GM12878 (cell line): ENCODE measurements around the gene FAM229A. TPM values are rescaled to one million over a fixed set of nuclear protein-coding genes. Genes with fewer than 3 reads are reported as not detected.

Experiments
- CREB1 ChIP-seq: IDR thresholded peaks from 2 replicates; pipeline ENCODE4 v1.6.1; 2012; ENCODE audit warnings: low read depth, mild to moderate bottlenecking, inconsistent platforms
- FOXK2 ChIP-seq: fragments of 450-650 bp; IDR thresholded peaks from 2 replicates; pipeline ENCODE4 v1.6.1; 2017; ENCODE audit warnings: mild to moderate bottlenecking, moderate library complexity
- FOXM1 ChIP-seq: IDR thresholded peaks from 2 replicates; pipeline ENCODE4 v1.6.1; 2012; ENCODE audit warnings: low read depth, mild to moderate bottlenecking, inconsistent platforms, low read length, moderate library complexity
- RB1 ChIP-seq: fragments of 450-650 bp; formaldehyde crosslinking; IDR thresholded peaks from 2 replicates; pipeline ENCODE4 v1.6.1; 2017; ENCODE audit warnings: mild to moderate bottlenecking, borderline replicate concordance
- SMAD5 ChIP-seq: IDR thresholded peaks from 2 replicates; pipeline ENCODE4 v1.6.1; 2016; ENCODE audit warnings: antibody characterized with exemption, low read depth
- polyA plus RNA-seq, 11 experiments: library from polyadenylated mRNA; depleted of rRNA in 4 of 11; unstranded in 6 of 11; stranded (reverse) in 5 of 11; fragments of >200 nt; fragmentation: Nextera tagmentation in 4 of 11; fragmentation: Illumina TruSeq in 1 of 11; extraction: Ambion mirVana in 4 of 11; extraction: Trizol in 1 of 11; gene quantifications; 1 replicate in 1 of 11; 2 replicates in 10 of 11; pipeline versions ENCODE4 v1.2.1 to v1.2.3, GENCODE V29; 2011 to 2016; ENCODE audit warnings: inconsistent platforms in 2 of 11, missing spikeins in 2 of 11, low read depth in 1 of 11
- total RNA-seq, 4 experiments: library from RNA; depleted of rRNA in 3 of 4; stranded (reverse); fragments of >200 nt in 3 of 4; fragmentation: Illumina TruSeq in 1 of 4; extraction: Trizol in 1 of 4; gene quantifications; 2 replicates each; pipeline versions ENCODE4 v1.2.1 to v1.2.3, GENCODE V29; 2013 to 2021
- TF ChIP-seq, protein P1 (sequence below): IDR thresholded peaks from 2 replicates; pipeline ENCODE4 v1.6.1; 2012; ENCODE audit warnings: improper control_type of control experiment, low read depth, low read length; ENCODE audit not compliant: insufficient replicate concordance
- TF ChIP-seq, protein P2 (sequence below): fragments of 450-650 bp; formaldehyde crosslinking; IDR thresholded peaks from 2 replicates; pipeline ENCODE4 v1.4.0; 2020; ENCODE audit warnings: mild to moderate bottlenecking, moderate library complexity
- TF ChIP-seq, protein P3 (sequence below): fragments of 150-350 bp; IDR thresholded peaks from 2 replicates; pipeline ENCODE4 v1.6.1; 2014; ENCODE audit warnings: mild to moderate bottlenecking, low read depth, low read length

FAM229A gene
- total and polyA plus RNA-seq, 10 of the 15 experiments (the other 5 are each of a cell fraction or from before 2014, with no cell fraction given): 0.02 to 5.3 (median 1.4) TPM; not detected in 1

DNA sequence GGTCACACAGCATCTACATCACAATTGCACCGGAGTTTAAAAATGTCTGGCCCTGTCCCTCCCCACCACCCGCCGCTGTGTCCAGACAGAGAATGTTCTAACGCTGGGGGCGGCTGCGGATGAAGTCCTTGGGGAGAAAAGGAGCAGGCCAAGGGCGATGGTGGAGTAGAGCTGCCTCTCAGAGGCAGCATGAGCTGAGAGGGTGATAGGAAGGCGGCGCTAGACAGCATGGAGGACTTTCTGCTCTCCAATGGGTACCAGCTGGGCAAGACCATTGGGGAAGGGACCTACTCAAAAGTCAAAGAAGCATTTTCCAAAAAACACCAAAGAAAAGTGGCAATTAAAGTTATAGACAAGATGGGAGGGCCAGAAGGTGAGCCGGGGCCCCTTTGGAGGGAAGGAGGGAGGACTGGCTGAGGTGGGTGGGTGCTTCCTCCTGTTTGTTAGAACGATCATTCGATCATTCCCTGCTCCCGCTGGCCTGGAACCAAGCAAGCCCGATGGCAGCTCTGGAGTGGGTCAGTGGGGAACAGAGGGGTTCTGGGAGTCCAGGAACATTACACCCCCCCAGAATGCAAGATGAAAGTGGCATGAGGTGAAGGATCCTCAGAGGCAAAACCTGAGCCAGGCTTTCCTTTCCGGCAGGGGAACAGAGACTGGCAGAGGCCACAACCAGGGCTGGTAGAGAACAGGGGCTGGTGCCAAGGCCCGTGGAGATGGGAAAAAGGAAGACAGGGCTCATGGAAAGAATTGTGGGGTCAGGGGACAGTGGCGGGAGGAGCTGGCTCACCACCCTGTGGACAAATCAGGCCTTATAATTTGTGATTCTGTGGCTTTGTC lies at the start of gene FAM229A, which contains the start of gene TSSK3 (continued):
- TF ChIP-seq, protein P1, sequence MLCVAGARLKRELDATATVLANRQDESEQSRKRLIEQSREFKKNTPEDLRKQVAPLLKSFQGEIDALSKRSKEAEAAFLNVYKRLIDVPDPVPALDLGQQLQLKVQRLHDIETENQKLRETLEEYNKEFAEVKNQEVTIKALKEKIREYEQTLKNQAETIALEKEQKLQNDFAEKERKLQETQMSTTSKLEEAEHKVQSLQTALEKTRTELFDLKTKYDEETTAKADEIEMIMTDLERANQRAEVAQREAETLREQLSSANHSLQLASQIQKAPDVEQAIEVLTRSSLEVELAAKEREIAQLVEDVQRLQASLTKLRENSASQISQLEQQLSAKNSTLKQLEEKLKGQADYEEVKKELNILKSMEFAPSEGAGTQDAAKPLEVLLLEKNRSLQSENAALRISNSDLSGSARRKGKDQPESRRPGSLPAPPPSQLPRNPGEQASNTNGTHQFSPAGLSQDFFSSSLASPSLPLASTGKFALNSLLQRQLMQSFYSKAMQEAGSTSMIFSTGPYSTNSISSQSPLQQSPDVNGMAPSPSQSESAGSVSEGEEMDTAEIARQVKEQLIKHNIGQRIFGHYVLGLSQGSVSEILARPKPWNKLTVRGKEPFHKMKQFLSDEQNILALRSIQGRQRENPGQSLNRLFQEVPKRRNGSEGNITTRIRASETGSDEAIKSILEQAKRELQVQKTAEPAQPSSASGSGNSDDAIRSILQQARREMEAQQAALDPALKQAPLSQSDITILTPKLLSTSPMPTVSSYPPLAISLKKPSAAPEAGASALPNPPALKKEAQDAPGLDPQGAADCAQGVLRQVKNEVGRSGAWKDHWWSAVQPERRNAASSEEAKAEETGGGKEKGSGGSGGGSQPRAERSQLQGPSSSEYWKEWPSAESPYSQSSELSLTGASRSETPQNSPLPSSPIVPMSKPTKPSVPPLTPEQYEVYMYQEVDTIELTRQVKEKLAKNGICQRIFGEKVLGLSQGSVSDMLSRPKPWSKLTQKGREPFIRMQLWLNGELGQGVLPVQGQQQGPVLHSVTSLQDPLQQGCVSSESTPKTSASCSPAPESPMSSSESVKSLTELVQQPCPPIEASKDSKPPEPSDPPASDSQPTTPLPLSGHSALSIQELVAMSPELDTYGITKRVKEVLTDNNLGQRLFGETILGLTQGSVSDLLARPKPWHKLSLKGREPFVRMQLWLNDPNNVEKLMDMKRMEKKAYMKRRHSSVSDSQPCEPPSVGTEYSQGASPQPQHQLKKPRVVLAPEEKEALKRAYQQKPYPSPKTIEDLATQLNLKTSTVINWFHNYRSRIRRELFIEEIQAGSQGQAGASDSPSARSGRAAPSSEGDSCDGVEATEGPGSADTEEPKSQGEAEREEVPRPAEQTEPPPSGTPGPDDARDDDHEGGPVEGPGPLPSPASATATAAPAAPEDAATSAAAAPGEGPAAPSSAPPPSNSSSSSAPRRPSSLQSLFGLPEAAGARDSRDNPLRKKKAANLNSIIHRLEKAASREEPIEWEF: no peak
- no peak for TF ChIP-seq CREB1
- TF ChIP-seq SMAD5: no peak
- no peak for TF ChIP-seq FOXK2
- TF ChIP-seq FOXM1: no peak
- TF ChIP-seq, protein P2, sequence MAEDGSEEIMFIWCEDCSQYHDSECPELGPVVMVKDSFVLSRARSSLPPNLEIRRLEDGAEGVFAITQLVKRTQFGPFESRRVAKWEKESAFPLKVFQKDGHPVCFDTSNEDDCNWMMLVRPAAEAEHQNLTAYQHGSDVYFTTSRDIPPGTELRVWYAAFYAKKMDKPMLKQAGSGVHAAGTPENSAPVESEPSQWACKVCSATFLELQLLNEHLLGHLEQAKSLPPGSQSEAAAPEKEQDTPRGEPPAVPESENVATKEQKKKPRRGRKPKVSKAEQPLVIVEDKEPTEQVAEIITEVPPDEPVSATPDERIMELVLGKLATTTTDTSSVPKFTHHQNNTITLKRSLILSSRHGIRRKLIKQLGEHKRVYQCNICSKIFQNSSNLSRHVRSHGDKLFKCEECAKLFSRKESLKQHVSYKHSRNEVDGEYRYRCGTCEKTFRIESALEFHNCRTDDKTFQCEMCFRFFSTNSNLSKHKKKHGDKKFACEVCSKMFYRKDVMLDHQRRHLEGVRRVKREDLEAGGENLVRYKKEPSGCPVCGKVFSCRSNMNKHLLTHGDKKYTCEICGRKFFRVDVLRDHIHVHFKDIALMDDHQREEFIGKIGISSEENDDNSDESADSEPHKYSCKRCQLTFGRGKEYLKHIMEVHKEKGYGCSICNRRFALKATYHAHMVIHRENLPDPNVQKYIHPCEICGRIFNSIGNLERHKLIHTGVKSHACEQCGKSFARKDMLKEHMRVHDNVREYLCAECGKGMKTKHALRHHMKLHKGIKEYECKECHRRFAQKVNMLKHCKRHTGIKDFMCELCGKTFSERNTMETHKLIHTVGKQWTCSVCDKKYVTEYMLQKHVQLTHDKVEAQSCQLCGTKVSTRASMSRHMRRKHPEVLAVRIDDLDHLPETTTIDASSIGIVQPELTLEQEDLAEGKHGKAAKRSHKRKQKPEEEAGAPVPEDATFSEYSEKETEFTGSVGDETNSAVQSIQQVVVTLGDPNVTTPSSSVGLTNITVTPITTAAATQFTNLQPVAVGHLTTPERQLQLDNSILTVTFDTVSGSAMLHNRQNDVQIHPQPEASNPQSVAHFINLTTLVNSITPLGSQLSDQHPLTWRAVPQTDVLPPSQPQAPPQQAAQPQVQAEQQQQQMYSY (CRISPR knock-in tag): no peak
- TF ChIP-seq, protein P3, sequence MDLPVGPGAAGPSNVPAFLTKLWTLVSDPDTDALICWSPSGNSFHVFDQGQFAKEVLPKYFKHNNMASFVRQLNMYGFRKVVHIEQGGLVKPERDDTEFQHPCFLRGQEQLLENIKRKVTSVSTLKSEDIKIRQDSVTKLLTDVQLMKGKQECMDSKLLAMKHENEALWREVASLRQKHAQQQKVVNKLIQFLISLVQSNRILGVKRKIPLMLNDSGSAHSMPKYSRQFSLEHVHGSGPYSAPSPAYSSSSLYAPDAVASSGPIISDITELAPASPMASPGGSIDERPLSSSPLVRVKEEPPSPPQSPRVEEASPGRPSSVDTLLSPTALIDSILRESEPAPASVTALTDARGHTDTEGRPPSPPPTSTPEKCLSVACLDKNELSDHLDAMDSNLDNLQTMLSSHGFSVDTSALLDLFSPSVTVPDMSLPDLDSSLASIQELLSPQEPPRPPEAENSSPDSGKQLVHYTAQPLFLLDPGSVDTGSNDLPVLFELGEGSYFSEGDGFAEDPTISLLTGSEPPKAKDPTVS: no peak
- no peak for TF ChIP-seq RB1
